HG02840 (cell line): ENCODE measurements around the gene AUTS2.

Experiments
- ATAC-seq: cut with Tn5 transposase; IDR thresholded peaks from one replicate; pipeline ENCODE4 v1.9.1; 2021; ENCODE audit warnings: mild to moderate bottlenecking, moderate library complexity, moderate number of reproducible peaks; ENCODE audit not compliant: unreplicated experiment, low FRiP score

The AUTS2 gene

GRCh38 chr7:69599286-69599954 lies 1.1 kb downstream of the AUTS2 start:
- ATAC-seq, result no peak

- no peak for ATAC-seq
Measured at GRCh38 chr7:69599955-69600709, 1.9 kb downstream of the AUTS2 start.

GRCh38 chr7:69600710-69601519 lies 2.6 kb downstream of the AUTS2 start:
- no peak for ATAC-seq

GRCh38 chr7:69602522-69602921 lies 4.2 kb downstream of the AUTS2 start:
- ATAC-seq, result no peak

GRCh38 chr7:69603351-69603750 lies 5.1 kb downstream of the AUTS2 start:
- no peak for ATAC-seq

- no peak for ATAC-seq
Measured at GRCh38 chr7:69603937-69604494, 5.7 kb downstream of the AUTS2 start.

GRCh38 chr7:69605070-69605469 lies 6.8 kb downstream of the AUTS2 start:
- no peak for ATAC-seq

- no peak for ATAC-seq
Measured at GRCh38 chr7:69605546-69605945, 7.3 kb downstream of the AUTS2 start.

- ATAC-seq, result no peak
Measured at GRCh38 chr7:69608049-69608448, 9.8 kb downstream of the AUTS2 start.

GRCh38 chr7:69608878-69609277 lies 10.6 kb downstream of the AUTS2 start:
- no peak for ATAC-seq

- no peak for ATAC-seq
Measured at GRCh38 chr7:69609541-69610373, 11.5 kb downstream of the AUTS2 start.

GRCh38 chr7:69610374-69611084 lies 12.3 kb downstream of the AUTS2 start:
- ATAC-seq, result no peak

GRCh38 chr7:69612981-69613380 lies 14.7 kb downstream of the AUTS2 start:
- ATAC-seq, result no peak

GRCh38 chr7:69613846-69614245 lies 15.6 kb downstream of the AUTS2 start:
- ATAC-seq, result no peak

GRCh38 chr7:69615685-69616084 lies 17.4 kb downstream of the AUTS2 start:
- no peak for ATAC-seq

GRCh38 chr7:69617364-69617763 lies 19.1 kb downstream of the AUTS2 start:
- no peak for ATAC-seq

GRCh38 chr7:69619054-69619453 lies 20.8 kb downstream of the AUTS2 start:
- ATAC-seq, result no peak

- ATAC-seq, result no peak
Measured at GRCh38 chr7:69619635-69620034, 21.4 kb downstream of the AUTS2 start.

- no peak for ATAC-seq
Measured at GRCh38 chr7:69620063-69620462, 21.8 kb downstream of the AUTS2 start.
